Measurements from ENCODE around the gene SLC26A8. TPM values are rescaled to one million over a fixed set of nuclear protein-coding genes. Genes with fewer than 3 reads are reported as not detected.
"Not testable (repeated sequence)": the region's sequence is repeated elsewhere in the genome, so short reads cannot be mapped to it uniquely, and the experiment has no call there.

Gene SLC26A8
- total RNA-seq, 4 donors from 2014 or later = 0.19 TPM; not detected in 3

DNA sequence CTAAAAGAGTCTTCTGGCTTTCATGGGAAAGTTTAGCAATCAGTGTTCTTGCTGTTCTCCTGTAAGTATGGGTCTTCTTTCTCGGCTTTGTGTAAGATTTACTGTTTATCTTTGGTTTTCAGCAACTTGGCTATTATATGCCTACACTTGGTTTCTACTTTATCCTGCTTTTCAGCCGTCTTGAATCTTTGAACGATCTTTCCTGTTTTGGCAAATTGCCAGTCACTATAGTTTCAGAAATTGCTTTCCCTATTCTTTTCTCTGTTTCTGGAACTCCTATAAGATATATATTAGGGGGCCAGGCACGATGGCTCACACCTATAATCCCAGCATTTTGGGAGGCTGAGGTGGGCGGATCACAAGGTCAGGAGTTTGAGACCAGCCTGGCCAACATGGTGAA is 89.0 kb downstream of the SLC26A8 start:
- DNase-seq = no peak
- TF ChIP-seq, protein P1, sequence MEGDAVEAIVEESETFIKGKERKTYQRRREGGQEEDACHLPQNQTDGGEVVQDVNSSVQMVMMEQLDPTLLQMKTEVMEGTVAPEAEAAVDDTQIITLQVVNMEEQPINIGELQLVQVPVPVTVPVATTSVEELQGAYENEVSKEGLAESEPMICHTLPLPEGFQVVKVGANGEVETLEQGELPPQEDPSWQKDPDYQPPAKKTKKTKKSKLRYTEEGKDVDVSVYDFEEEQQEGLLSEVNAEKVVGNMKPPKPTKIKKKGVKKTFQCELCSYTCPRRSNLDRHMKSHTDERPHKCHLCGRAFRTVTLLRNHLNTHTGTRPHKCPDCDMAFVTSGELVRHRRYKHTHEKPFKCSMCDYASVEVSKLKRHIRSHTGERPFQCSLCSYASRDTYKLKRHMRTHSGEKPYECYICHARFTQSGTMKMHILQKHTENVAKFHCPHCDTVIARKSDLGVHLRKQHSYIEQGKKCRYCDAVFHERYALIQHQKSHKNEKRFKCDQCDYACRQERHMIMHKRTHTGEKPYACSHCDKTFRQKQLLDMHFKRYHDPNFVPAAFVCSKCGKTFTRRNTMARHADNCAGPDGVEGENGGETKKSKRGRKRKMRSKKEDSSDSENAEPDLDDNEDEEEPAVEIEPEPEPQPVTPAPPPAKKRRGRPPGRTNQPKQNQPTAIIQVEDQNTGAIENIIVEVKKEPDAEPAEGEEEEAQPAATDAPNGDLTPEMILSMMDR (IDR thresholded peaks at IDR 0.05) = no peak
- no peak for TF ChIP-seq POLR2A (IDR thresholded peaks at IDR 0.05)
- no peaks in the 10 kb centered on the region for H3K27me3 ChIP-seq
- no peaks in the 10 kb centered on the region for H3K9me3 ChIP-seq
- no peaks in the 10 kb centered on the region for H3K36me3 ChIP-seq
- intact Hi-C loops (cut with DNase I) = no loop called here
- no peaks in the 10 kb centered on the region for H3K4me1 ChIP-seq
- WGBS, 2 donors = 40 to 48% methylated on average over 4 to 5 of the region's 5 CpGs
- H3K27ac ChIP-seq = no peak overlapping the region
- H3K4me3 ChIP-seq = no peak overlapping the region

DNA sequence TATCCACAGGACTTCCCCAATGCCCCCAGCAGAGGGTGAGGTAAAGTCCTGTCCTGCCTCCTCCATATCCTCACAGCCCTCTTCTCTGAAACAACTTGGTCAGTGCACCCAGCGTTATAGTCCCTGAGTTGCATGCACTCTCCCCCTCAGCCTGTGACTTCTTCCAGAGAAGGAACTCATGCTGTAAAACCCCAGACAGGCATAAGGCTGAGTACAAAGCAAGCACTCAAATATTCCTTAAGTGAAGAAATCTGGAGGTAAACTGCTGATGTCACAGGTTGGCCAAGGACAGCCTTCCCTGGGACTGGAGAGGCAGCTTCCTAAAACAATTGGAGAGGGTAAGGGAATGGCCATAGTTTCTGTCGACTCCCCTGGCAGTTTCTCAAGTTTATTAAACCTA is 90.6 kb downstream of the SLC26A8 start:
- TF ChIP-seq, protein P1 (IDR thresholded peaks at IDR 0.05) = no peak
- TF ChIP-seq POLR2A (IDR thresholded peaks at IDR 0.05) = no peak

DNA sequence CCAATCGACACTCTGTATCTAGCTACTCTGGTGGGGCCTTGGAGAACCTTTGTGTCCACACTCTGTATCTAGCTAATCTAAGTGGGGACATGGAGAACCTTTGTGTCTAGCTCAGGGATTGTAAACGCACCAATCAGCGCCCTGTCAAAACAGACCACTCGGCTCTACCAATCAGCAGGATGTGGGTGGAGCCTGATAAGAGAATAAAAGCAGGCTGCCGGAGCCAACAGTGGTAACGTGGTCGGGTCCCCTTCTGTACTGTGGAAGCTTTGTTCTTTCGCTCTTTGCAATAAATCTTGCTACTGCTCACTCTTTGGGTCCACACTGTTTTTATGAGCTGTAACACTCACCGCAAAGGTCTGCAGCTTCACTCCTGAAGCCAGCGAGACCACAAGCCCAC is 92.6 kb downstream of the SLC26A8 start:
- H3K9me3 ChIP-seq; H3K27ac ChIP-seq; H3K4me1 ChIP-seq; DNase-seq; H3K36me3 ChIP-seq; intact Hi-C loops (cut with DNase I); H3K27me3 ChIP-seq; H3K4me3 ChIP-seq: not testable (repeated sequence)
- WGBS, 2 donors = 82 to 85% methylated on average over 7 to 8 of the region's 10 CpGs

More for the DNA sequence above, 90.6 kb downstream of the SLC26A8 start:
- no peaks in the 10 kb centered on the region for H3K27me3 ChIP-seq
- H3K4me1 ChIP-seq = no peaks in the 10 kb centered on the region
- intact Hi-C loops (cut with DNase I) = no loop called here
- WGBS, 2 donors = 57 to 63% methylated on average over 2 of the region's 2 CpGs
- no peaks in the 10 kb centered on the region for H3K36me3 ChIP-seq
- no peaks in the 10 kb centered on the region for H3K9me3 ChIP-seq
- DNase-seq = no peak
- no peak overlapping the region for H3K27ac ChIP-seq
- H3K4me3 ChIP-seq = no peak overlapping the region

DNA sequence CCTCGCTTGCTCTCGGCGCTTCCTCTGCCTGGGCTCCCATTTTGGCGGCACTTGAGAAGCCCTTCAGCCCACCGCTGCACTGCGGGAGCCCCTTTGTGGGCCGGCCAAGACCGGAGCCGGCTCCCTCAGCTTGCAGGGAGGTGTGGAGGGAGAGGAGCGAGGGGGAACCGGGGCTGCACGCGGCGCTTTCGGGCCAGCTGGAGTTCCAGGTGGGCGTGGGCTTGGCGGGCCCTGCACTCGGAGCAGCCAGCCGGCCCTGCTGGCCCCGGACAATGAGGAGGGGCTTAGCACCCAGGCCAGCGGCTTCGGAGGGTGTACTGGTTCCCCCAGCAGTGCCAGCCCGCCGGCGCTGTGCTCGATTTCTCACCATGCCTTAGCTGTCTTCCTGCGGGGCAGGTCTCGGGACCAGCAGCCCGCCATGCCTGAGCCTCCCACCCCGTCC is 93.3 kb downstream of the SLC26A8 start:
- intact Hi-C loops (cut with DNase I) = no loop called here
- DNase-seq = no peak
- 96% methylated on average over 4 of the region's 30 CpGs; no CpG with 5 or more reads in 1 of the 2 donors for WGBS, 2 donors
- H3K27me3 ChIP-seq = no peaks in the 10 kb centered on the region
- no peaks in the 10 kb centered on the region for H3K9me3 ChIP-seq
- H3K4me1 ChIP-seq = peaks cover 0 to 4% (median 2%) of the 10 kb centered on the region in 3 donors
- TF ChIP-seq, protein P1 (IDR thresholded peaks at IDR 0.05) = no peak
- TF ChIP-seq POLR2A (IDR thresholded peaks at IDR 0.05) = no peak
- no peak overlapping the region for H3K27ac ChIP-seq
- no peak overlapping the region for H3K4me3 ChIP-seq
- no peaks in the 10 kb centered on the region for H3K36me3 ChIP-seq

DNA sequence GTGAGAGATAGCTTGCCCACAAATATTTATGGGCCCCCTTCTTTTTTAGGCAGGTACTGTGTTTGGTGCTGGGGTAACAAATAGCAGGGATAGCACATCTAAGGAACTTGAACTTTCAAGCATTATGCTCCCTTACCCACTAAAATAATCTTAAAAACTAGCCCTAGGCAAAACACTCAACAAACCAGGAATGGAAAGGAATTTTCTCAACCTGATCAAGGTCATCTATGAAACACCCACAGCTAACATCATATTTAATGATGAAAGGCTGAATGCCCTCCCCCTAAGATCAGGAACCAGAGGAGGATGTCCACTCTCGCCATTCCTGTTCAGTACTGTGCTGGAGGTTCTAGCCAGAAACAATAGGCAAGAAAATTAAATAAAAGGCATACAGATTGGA is 94.8 kb downstream of the SLC26A8 start:
- H3K9me3 ChIP-seq = no peaks in the 10 kb centered on the region
- no peak overlapping the region for H3K27ac ChIP-seq
- no peak for TF ChIP-seq POLR2A (IDR thresholded peaks at IDR 0.05)
- TF ChIP-seq, protein P1 (IDR thresholded peaks at IDR 0.05) = no peak
- no peaks in the 10 kb centered on the region for H3K27me3 ChIP-seq
- intact Hi-C loops (cut with DNase I) = no loop called here
- H3K4me1 ChIP-seq = peaks cover 0 to 13% (median 4%) of the 10 kb centered on the region in 3 donors
- H3K36me3 ChIP-seq = no peaks in the 10 kb centered on the region
- 85 to 92% methylated on average over 1 of the region's 1 CpG for WGBS, 2 donors
- H3K4me3 ChIP-seq = no peak overlapping the region
- no peak for DNase-seq
